ENCODE results near the gene TMEM250.

DNA sequence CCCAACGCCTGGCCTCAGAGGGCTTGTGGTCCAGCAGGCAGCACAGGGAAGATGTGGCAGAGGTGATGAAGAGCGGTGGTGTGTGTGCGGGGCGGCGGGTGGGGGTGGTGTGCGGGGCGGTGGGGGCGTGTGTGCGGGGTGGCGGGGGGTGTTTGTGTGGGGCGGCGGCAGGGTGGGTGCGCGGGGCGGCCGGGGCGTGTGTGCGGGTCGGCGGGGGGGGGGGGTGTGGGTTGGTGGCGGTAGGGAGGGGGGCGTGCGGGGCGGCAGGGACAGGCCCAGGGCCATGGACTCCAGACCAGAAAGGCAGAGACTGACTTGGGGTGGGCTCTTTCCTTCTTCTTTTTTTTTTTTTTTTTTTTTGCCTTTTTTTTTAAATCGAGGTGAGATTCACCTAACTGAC is 19.1 kb downstream of the TMEM250 start:
- TF ChIP-seq EZH2 (IDR thresholded peaks at IDR 0.05; ENCODE audit: low read length): no peak
- TF ChIP-seq CTCF (optimal IDR thresholded peaks at IDR 0.05 in 1 of 3, IDR thresholded peaks at IDR 0.05 in 1 of 3, conservative IDR thresholded peaks at IDR 0.05 in 1 of 3; ENCODE audit: extremely low read depth in 1 of 3, insufficient read depth in 2 of 3, low read length in 3 of 3): no peak

Measured in keratinocyte (primary cell).